Activated CD8-positive, alpha-beta T cell treated with anti-CD3 and anti-CD28 coated beads, Interleukin-2, amount 10 ng/mL, durations not matched to agents 7 days and 5 days (primary cell): ENCODE results near the gene STMN1. TPM values are rescaled to one million over a fixed set of nuclear protein-coding genes. Genes with fewer than 3 reads are reported as not detected.

ENCODE experiments used
- ATAC-seq: fragments of 150-1000 bp; cut with Tn5 transposase; one replicate; pipeline ENCODE4 v1.10.0; 2021; ENCODE audit warnings: moderate library complexity
- CTCF ChIA-PET: fragments of 350-600 bp; sonication (Branson Sonifier 250); formaldehyde crosslinking; loops from one replicate; lab custom pipeline; 2021; ENCODE audit warnings: antibody characterized with exemption; lab: Charles Lee
- POLR2A ChIA-PET: fragments of 350-600 bp; sonication (Branson Sonifier 250); formaldehyde crosslinking; loops from one replicate; lab custom pipeline; 2021; ENCODE audit warnings: antibody characterized with exemption; lab: Charles Lee
- DNase-seq: peaks from one replicate; pipeline ENCODE4 v3.0.0-alpha.2; 2020
- H3K27ac Mint-ChIP-seq: one replicate; pipeline ENCODE4 v1.8.0; 2021; ENCODE audit warnings: mild to moderate bottlenecking, mixed read lengths
- H3K27me3 Mint-ChIP-seq: one replicate; pipeline ENCODE4 v1.8.0; 2021; ENCODE audit warnings: low read depth, mixed read lengths
- H3K36me3 Mint-ChIP-seq: one replicate; pipeline ENCODE4 v1.8.0; 2021; ENCODE audit warnings: low read depth, mixed read lengths
- H3K4me1 Mint-ChIP-seq: one replicate; pipeline ENCODE4 v1.8.0; 2021; ENCODE audit warnings: low read depth, mixed read lengths
- H3K4me3 Mint-ChIP-seq: one replicate; pipeline ENCODE4 v1.8.0; 2021; ENCODE audit warnings: mild to moderate bottlenecking, mixed read lengths
- H3K9me3 Mint-ChIP-seq: one replicate; pipeline ENCODE4 v1.8.0; 2022; ENCODE audit warnings: mixed read lengths; ENCODE audit not compliant: insufficient read depth
- total RNA-seq, 2 experiments: library from RNA; stranded (reverse); gene quantifications; one replicate each; pipeline ENCODE4 v1.2.3, GENCODE V29; 2021

The STMN1 gene
- total RNA-seq, 2 experiments from 2014 or later, result 740 to 781 TPM

DNA sequence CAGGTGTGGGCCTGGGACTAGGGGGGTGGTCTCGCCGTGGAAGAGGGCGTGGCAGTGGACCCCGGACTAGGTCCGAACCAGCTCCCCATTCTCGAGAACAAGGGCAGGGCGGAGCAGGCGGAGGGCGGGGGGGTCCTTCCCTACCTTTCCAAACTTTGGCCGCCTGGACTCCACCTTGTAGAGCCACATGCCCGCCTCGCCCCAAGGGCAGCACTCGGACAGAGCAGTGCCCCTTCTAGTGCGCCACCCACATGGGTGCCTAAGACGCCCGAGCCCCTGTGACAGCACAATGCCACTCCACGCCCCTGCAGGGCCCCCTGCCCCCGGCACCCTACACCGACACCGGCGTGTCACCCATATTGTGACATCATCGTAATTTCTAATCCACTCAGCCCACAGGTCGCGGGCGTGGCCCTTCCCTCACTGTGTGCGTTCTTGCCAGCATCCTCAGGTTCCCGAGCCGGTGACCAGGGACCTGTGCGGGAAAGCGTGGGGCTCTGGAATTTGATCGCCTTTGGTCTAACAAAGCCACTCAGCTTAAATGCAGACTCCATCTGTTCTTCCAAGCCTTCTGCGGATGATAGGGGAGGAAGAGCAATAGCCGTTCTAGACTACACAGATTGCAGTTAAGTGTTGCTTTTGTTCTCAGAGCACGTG is 553 bp upstream of the STMN1 start:
- DNase-seq (peak; percentile 32), ATAC-seq (no peak)
- peak overlapping the region; percentile 68 for H3K27ac Mint-ChIP-seq
- POLR2A ChIA-PET, result interaction anchor here (1.2 to 6.0 kb wide), 4 partner anchors 11 to 91 kb away, joined by 3 to 53 read pairs (median 14); partner anchors contain the start of gene PAFAH2
- H3K36me3 Mint-ChIP-seq, result peaks cover 29% of the 10 kb centered on the region
- CTCF ChIA-PET, result interaction anchor here (7.8 to 18.0 kb wide), 2 partner anchors 13 to 92 kb away, joined by 131 to 610 read pairs; partner anchors contain the start of gene PAFAH2
- H3K4me3 Mint-ChIP-seq, result peak overlapping the region; percentile 93
- peaks cover 21% of the 10 kb centered on the region for H3K27me3 Mint-ChIP-seq
- no peaks in the 10 kb centered on the region for H3K9me3 Mint-ChIP-seq
- H3K4me1 Mint-ChIP-seq, result peaks cover 30% of the 10 kb centered on the region

- CTCF ChIA-PET, result interaction anchor here (0.7 to 18.0 kb wide), 9 partner anchors 9 to 112 kb away, joined by 3 to 610 read pairs (median 8); partner anchors contain the start of gene PAFAH2
- DNase-seq, result peak; percentile 99
- peak; percentile 85 for ATAC-seq
- peaks cover 45% of the 10 kb centered on the region for H3K36me3 Mint-ChIP-seq
- H3K27ac Mint-ChIP-seq, result peak overlapping the region; percentile 96
- peaks cover 46% of the 10 kb centered on the region for H3K4me1 Mint-ChIP-seq
- POLR2A ChIA-PET, result interaction anchor here (0.7 to 6.0 kb wide), 8 partner anchors 9 to 565 kb away, joined by 4 to 53 read pairs (median 12); partner anchors contain the start of gene PAFAH2
- H3K4me3 Mint-ChIP-seq, result peak overlapping the region; percentile 93
- H3K27me3 Mint-ChIP-seq, result peaks cover 21% of the 10 kb centered on the region
- H3K9me3 Mint-ChIP-seq, result no peaks in the 10 kb centered on the region
These were observed 1.1 kb downstream of the STMN1 start for GRCh38 chr1:25904943-25905679.

DNA sequence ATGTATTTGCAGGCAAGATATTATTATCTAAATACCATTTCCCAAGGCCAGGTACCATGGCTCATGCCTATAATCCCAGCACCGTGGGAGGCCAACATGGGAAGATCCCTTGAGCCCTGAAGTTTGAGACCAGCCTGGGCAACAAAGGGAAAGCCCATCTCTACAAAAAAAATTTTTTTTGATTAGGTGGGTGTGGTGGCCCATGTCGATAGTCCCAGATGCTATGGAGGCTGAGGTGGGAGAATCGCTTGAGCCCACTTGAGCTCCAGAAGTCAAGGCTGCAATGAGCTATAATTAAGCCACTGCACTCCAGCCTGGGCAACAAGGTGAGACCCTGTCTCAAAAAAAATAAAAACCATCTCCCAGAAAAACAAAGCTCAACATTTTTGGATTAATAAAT is 2.2 kb downstream of the STMN1 start:
- Mint-ChIP-seq H3K27me3 (peaks cover 18% of the 10 kb centered on the region), H3K9me3 (no peaks in the 10 kb centered on the region), H3K27ac (peak overlapping the region; percentile 96), H3K36me3 (peaks cover 54% of the 10 kb centered on the region), H3K4me3 (peak overlapping the region; percentile 93), H3K4me1 (peaks cover 53% of the 10 kb centered on the region)
- ChIA-PET POLR2A (interaction anchor here (0.6 to 6.0 kb wide), 5 partner anchors 8 to 109 kb away, joined by 3 to 53 read pairs (median 19); partner anchors contain the start of gene PAFAH2), CTCF (interaction anchor here (1.0 to 18.0 kb wide), 9 partner anchors 10 to 131 kb away, joined by 3 to 610 read pairs (median 8); partner anchors contain the start of gene PAFAH2)
- ATAC-seq (no peak), DNase-seq (no peak)

GRCh38 chr1:25902462-25902861 is 3.8 kb downstream of the STMN1 start:
- POLR2A ChIA-PET, result interaction anchor here (0.7 to 6.0 kb wide), 3 partner anchors 11 to 95 kb away, joined by 3 to 53 read pairs (median 11); partner anchors contain the start of gene PAFAH2
- Mint-ChIP-seq H3K9me3 (no peaks in the 10 kb centered on the region), H3K4me1 (peaks cover 55% of the 10 kb centered on the region), H3K36me3 (peaks cover 69% of the 10 kb centered on the region), H3K27me3 (peaks cover 6% of the 10 kb centered on the region), H3K4me3 (no peak overlapping the region), H3K27ac (no peak overlapping the region)
- ATAC-seq (no peak), DNase-seq (no peak)
- CTCF ChIA-PET, result interaction anchor here (1.5 to 18.0 kb wide), 5 partner anchors 9 to 133 kb away, joined by 6 to 610 read pairs (median 25); partner anchors contain the start of gene PAFAH2

DNA sequence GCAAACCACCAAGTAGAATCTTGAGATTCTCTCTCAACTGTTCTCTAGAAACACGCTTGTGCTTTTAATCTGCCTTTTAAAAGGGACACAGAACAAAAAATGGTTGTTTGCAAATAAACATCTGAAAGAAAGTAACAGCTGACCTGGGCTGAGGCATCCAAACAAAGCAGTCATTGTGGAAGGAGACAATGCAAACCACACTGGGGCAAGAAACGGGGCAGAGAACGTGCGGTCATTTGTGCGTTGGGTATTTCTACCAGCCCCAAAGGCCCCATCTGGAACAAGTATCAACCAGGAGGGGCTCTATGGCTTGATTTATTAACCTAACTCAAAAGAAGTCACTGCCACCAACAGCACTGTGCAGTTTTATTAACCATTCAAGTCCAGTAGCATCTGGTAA is 6.0 kb downstream of the STMN1 start:
- no peak for DNase-seq
- CTCF ChIA-PET, result interaction anchor here (0.7 to 18.0 kb wide), 2 partner anchors 65 to 99 kb away, joined by 3 to 610 read pairs; partner anchors contain the start of gene PAFAH2
- Mint-ChIP-seq H3K36me3 (peaks cover 79% of the 10 kb centered on the region), H3K27ac (peak overlapping the region; percentile 32), H3K4me3 (no peak overlapping the region), H3K27me3 (no peaks in the 10 kb centered on the region), H3K4me1 (peaks cover 59% of the 10 kb centered on the region), H3K9me3 (no peaks in the 10 kb centered on the region)
- POLR2A ChIA-PET, result no interaction called here
- no peak for ATAC-seq

- peaks cover 77% of the 10 kb centered on the region for H3K36me3 Mint-ChIP-seq
- ChIA-PET POLR2A (no interaction called here), CTCF (interaction anchor here (18.0 kb wide), 1 partner anchor 99 kb away, joined by 610 read pairs; the partner anchor contains the start of gene PAFAH2)
- DNase-seq (no peak), ATAC-seq (no peak)
- no peaks in the 10 kb centered on the region for H3K27me3 Mint-ChIP-seq
- no peak overlapping the region for H3K4me3 Mint-ChIP-seq
- no peaks in the 10 kb centered on the region for H3K9me3 Mint-ChIP-seq
- H3K4me1 Mint-ChIP-seq, result peaks cover 59% of the 10 kb centered on the region
- H3K27ac Mint-ChIP-seq, result no peak overlapping the region
These were observed 6.4 kb downstream of the STMN1 start for GRCh38 chr1:25899792-25900191.

DNA sequence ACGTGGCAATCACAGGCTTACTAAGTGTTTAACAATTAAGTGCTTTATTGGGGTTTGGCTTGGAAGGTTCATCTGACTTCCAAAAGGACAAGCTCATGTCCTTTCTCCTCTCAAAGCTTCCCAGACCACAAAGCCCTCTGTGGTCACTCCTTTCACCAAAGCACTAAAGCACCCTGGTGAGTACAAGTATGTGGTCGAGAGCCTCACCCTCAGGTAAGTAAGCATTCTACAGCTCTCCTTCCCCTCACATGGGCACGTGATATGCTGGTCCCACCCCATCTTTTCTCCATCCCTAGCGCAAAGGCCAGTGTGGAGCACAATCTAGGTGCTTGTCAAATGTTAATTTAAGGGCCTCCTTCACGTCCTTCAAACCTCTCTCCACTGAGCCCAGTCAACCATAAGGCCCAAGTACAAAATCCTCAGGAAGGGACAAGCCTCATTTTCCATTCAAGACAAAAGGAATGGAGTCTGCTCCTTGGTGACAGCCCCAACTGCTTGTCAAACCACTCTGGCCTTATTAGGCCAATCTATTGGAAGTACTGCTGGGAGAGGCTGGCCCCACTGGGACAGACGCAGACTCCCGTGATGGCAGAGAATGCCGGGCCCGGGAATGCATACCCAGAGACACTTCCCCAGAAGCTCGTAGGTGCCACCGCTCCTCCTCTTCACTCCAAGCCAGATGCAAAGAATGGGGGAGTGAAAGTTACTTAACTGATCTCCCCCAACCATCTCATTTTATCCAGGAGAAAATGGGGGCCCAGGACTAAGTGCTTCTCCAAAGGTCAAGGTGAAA is 7.8 kb downstream of the STMN1 start:
- ChIA-PET POLR2A (interaction anchor here (1.0 to 5.3 kb wide), 2 partner anchors 92 to 99 kb away, joined by 3 to 48 read pairs; partner anchors contain the start of gene PAFAH2), CTCF (interaction anchor here (18.0 kb wide), 1 partner anchor 101 kb away, joined by 610 read pairs; the partner anchor contains the start of gene PAFAH2)
- Mint-ChIP-seq H3K27me3 (no peaks in the 10 kb centered on the region), H3K36me3 (peaks cover 67% of the 10 kb centered on the region), H3K4me3 (no peak overlapping the region), H3K27ac (peak overlapping the region; percentile 44), H3K4me1 (peaks cover 47% of the 10 kb centered on the region), H3K9me3 (no peaks in the 10 kb centered on the region)
- no peak for DNase-seq
- ATAC-seq, result no peak

- H3K36me3 Mint-ChIP-seq, result peaks cover 62% of the 10 kb centered on the region
- H3K4me1 Mint-ChIP-seq, result peaks cover 42% of the 10 kb centered on the region
- ChIA-PET POLR2A (interaction anchor here (5.3 kb wide), 1 partner anchor 99 kb away, joined by 48 read pairs; the partner anchor contains the start of gene PAFAH2), CTCF (interaction anchor here (18.0 kb wide), 1 partner anchor 102 kb away, joined by 610 read pairs; the partner anchor contains the start of gene PAFAH2)
- H3K4me3 Mint-ChIP-seq, result no peak overlapping the region
- ATAC-seq (no peak), DNase-seq (no peak)
- H3K9me3 Mint-ChIP-seq, result no peaks in the 10 kb centered on the region
- no peaks in the 10 kb centered on the region for H3K27me3 Mint-ChIP-seq
- H3K27ac Mint-ChIP-seq, result no peak overlapping the region
These were observed 8.5 kb downstream of the STMN1 start for GRCh38 chr1:25897754-25898153.

DNA sequence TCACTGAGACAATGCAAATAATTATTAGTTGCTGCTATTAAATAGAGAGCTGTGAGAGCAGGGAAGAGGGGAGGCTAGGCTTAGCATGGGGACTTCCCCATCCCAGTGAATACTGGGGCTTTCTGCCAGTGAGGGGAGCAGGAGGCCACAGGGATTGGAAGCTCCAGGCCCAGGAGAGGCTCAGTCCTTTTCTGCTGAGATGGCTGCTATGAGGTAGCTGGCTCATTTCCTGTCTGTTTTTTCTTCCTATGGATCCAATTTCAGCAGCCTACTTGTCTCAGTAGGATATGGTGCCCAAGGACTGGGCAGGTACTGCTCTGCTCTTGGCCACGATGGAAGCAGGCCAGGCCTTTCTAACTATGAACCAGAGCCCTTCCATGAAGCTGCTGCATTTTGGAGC is 10.0 kb downstream of the STMN1 start:
- Mint-ChIP-seq H3K4me3 (no peak overlapping the region), H3K36me3 (peaks cover 51% of the 10 kb centered on the region), H3K27me3 (no peaks in the 10 kb centered on the region), H3K4me1 (peaks cover 31% of the 10 kb centered on the region), H3K9me3 (no peaks in the 10 kb centered on the region), H3K27ac (peak overlapping the region; percentile 63)
- ATAC-seq, result no peak
- ChIA-PET POLR2A (interaction anchor here (0.7 to 5.3 kb wide), 7 partner anchors 8 to 350 kb away, joined by 3 to 48 read pairs (median 4); partner anchors contain the start of genes PAFAH2 and PAQR7), CTCF (interaction anchor here (0.7 to 18.0 kb wide), 43 partner anchors 9 to 645 kb away, joined by 3 to 610 read pairs (median 6); partner anchors contain the start of genes EXTL1, MTFR1L, PAFAH2 and PAQR7)
- no peak for DNase-seq

GRCh38 chr1:25895365-25895990 is 10.7 kb downstream of the STMN1 start:
- peak; percentile 93 for DNase-seq
- H3K27ac Mint-ChIP-seq, result no peak overlapping the region
- H3K9me3 Mint-ChIP-seq, result no peaks in the 10 kb centered on the region
- CTCF ChIA-PET, result interaction anchor here (0.6 to 18.0 kb wide), 59 partner anchors 9 to 646 kb away, joined by 3 to 610 read pairs (median 5); partner anchors contain the start of genes EXTL1, MTFR1L, PAFAH2 and PAQR7
- H3K36me3 Mint-ChIP-seq, result peaks cover 43% of the 10 kb centered on the region
- POLR2A ChIA-PET, result interaction anchor here (0.6 to 5.3 kb wide), 8 partner anchors 9 to 102 kb away, joined by 3 to 48 read pairs (median 4); partner anchors contain the start of genes PAFAH2 and PAQR7
- H3K4me3 Mint-ChIP-seq, result no peak overlapping the region
- peak; percentile 97 for ATAC-seq
- no peaks in the 10 kb centered on the region for H3K27me3 Mint-ChIP-seq
- peaks cover 23% of the 10 kb centered on the region for H3K4me1 Mint-ChIP-seq
